NCI-H774 (cell line): ENCODE results near the gene PAQR4.

ENCODE experiments used
- DNase-seq: peaks from one replicate; lab custom pipeline; 2025; lab: John Stamatoyannopoulos, UW

The PAQR4 gene

DNA sequence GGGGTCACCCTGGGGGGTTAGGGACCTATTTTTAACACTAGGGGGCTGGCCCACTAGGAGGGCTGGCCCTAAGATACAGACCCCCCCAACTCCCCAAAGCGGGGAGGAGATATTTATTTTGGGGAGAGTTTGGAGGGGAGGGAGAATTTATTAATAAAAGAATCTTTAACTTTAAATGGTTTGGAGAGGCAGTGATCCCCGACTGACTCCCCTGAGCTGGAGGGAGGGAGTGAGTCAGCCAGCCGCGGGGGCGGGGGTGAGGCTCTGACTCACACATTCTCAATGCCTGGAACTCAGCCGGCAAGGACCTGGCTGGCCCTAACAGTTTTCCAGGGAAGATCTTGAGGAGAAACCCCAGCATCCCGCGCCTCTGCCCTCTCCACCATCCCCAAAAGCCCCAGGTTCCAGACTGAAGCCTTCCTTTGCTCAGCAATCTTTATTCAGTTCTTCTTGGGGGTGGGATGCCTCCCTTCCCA lies 53.1 kb downstream of the PAQR4 start:
- no peak for DNase-seq

- no peak for DNase-seq
Measured at GRCh38 chr16:3022684-3023414, 53.7 kb downstream of the PAQR4 start.
